GM19372 (cell line): ENCODE results near the gene ARMC6.
"Not testable (repeated sequence)": the region's sequence is repeated elsewhere in the genome, so short reads cannot be mapped to it uniquely, and the experiment has no call there.

ENCODE experiments used
- ATAC-seq: cut with Tn5 transposase; IDR thresholded peaks from one replicate; pipeline ENCODE4 v1.9.1; 2021; ENCODE audit warnings: mild to moderate bottlenecking, low read depth, moderate library complexity; ENCODE audit not compliant: unreplicated experiment

The ARMC6 gene

GRCh38 chr19:19068659-19069654, 35.6 kb downstream of the ARMC6 start:
- ATAC-seq, result no peak

GRCh38 chr19:19071897-19072296, 38.5 kb downstream of the ARMC6 start:
- no peak for ATAC-seq

GRCh38 chr19:19074196-19074882, 40.9 kb downstream of the ARMC6 start:
- ATAC-seq, result no peak

- ATAC-seq, result no peak
These were observed 41.7 kb downstream of the ARMC6 start for GRCh38 chr19:19075126-19075525.

- ATAC-seq, result no peak
These were observed 43.1 kb downstream of the ARMC6 start for GRCh38 chr19:19076476-19076875.

GRCh38 chr19:19077103-19077502, 43.7 kb downstream of the ARMC6 start:
- no peak for ATAC-seq

GRCh38 chr19:19078801-19079200, 45.4 kb downstream of the ARMC6 start:
- no peak for ATAC-seq

- no peak for ATAC-seq
These were observed 46.2 kb downstream of the ARMC6 start for GRCh38 chr19:19079571-19079970.

GRCh38 chr19:19081642-19082151, 48.3 kb downstream of the ARMC6 start:
- ATAC-seq, result no peak

GRCh38 chr19:19083413-19084178, 50.2 kb downstream of the ARMC6 start:
- ATAC-seq, result no peak

GRCh38 chr19:19087676-19088075, 54.3 kb downstream of the ARMC6 start:
- no peak for ATAC-seq

- ATAC-seq, result no peak
These were observed 61.1 kb downstream of the ARMC6 start for GRCh38 chr19:19094513-19094912.

GRCh38 chr19:19095691-19096090, 62.3 kb downstream of the ARMC6 start:
- ATAC-seq, result no peak

GRCh38 chr19:19096641-19097627, 63.5 kb downstream of the ARMC6 start:
- no peak for ATAC-seq

GRCh38 chr19:19098084-19098702, 64.8 kb downstream of the ARMC6 start:
- no peak for ATAC-seq

GRCh38 chr19:19098703-19099632, 65.6 kb downstream of the ARMC6 start:
- no peak for ATAC-seq

- no peak for ATAC-seq
These were observed 68.1 kb downstream of the ARMC6 start for GRCh38 chr19:19101540-19101939.

- ATAC-seq, result not testable (repeated sequence)
These were observed 69.2 kb downstream of the ARMC6 start for GRCh38 chr19:19102566-19102965.
